Astrocyte of the hippocampus (primary cell): ENCODE results near the gene RHOBTB3.
A peak's percentile ranks its signal among the peaks of the same experiment; 100 is the strongest.
"Not testable (repeated sequence)": the region's sequence is repeated elsewhere in the genome, so short reads cannot be mapped to it uniquely, and the experiment has no call there.

Experiments used
- DNase-seq: peaks from one replicate; pipeline ENCODE4 v3.0.0; 2011; ENCODE audit warnings: low read depth, low spot score

RHOBTB3 gene

DNA sequence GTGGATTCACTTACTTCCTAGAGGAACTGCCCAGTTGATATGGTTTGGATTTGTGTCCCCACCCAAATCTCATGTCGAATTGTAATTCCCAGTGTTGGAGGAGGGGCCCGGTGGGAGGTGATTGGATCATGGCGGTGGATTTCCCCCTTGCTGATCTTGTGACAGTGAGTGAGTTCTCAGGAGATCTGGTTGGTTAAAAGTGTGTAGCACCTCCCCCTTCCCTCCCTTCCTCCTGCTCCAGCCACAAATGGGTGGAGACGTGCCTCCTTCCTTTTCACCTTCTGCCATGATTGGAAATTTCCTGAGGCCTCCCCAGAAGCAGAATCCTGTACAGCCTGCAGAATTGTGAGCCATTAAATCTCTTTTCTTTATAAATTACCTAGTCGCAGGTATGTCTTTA lies 17.9 kb upstream of the RHOBTB3 start:
- not testable (repeated sequence) for DNase-seq

DNA sequence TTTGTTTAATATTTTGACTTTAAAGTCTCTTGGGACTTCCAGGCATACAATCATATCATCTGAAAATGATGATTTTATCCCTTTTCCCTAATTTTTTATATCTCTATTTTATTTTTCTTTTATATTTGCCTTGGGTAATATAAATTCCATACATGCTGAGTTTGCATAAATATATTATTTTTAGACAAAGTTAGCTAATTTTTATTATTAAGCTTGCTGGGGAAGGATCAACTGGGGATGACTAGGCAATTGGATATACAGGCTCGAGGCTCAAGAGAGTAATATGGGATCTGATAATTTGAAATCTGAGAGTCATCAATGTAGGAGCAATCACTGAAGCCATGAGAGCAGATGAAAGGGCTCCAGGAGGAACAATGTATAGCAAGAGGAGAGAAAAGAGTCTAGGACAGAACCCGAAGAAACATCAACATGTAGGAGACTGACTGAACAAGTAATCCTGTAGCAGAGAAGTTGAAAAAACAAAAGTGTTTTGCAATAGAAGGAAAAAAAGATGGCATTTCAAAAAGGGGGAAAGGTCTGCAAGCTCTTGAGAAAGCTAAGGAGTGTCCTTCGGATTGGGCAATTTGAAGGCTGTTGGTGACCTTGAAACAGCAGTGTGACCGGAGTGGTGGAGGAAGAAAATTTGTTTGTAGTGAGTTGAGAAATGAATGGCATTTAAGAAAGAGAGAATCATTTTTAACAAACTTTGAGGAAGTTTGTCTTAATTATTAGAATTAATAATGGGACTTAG lies 17.0 kb upstream of the RHOBTB3 start:
- DNase-seq = no peak

DNA sequence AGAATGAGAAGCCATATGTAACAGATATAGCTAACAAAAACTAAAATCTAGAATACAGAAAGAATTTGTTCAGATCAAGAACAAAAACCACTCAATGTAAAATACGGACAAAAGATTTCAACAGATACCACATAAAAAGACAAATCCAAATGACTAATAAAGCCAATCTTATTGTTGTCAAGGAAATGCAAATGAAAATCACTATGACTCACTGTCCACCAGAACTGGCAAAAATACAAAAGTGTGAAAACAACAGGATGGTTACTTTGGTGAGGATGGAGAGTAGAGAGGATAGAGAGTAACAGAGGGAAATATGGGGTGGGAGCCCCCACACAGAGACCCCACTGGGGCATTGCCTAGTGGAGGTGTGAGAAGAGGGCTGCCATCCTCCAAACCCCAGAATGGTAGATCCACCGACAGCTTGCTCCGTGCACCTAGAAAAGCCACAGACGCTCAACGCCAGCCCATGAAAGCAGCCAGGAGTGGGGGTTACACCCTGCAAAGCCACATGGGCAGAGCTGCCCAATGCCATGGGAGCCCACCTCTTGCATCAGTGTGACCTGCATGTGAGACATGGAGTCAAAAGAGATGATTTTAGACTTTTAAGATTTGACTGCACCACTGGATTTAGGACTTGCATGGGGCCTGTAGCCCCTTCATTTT lies 15.2 kb upstream of the RHOBTB3 start:
- peak; percentile 83 for DNase-seq

DNA sequence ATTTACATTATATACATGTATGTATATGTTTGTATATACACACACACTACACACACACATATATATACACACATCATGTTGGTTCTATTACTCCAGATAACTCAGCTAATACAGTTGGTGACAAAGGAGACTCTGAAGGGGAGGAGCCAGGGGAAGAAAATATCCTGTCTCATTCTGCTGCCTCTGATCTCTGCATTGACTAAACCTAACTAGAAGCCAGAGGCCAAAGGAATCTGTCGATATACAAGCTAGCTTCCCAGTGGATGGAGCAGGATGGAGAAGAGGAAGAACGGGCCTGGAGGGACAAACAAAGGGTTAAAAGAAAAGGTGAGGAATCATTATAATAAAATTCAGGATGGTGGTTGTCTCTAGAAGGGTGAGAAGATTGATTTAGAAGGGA lies 13.7 kb upstream of the RHOBTB3 start:
- DNase-seq = no peak

DNA sequence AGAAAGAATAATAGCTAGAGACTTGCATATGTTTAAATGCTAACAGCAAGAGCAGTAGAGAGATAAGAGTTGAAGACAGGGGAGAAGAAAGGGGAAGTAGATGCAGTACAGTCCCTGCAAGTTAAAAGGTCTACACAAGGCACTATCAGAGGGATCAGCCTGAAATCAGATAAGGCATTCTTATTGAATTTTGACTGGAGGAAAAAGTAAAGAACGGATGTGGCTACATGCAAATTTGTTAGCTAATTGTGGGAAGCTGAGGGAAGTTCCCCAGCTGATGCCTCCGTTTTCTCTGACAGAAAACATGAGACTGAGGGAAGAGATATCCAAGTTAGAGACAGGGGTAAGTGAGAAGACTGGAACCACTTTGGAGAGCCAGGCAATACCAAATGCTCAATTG lies 12.9 kb upstream of the RHOBTB3 start:
- no peak for DNase-seq

DNA sequence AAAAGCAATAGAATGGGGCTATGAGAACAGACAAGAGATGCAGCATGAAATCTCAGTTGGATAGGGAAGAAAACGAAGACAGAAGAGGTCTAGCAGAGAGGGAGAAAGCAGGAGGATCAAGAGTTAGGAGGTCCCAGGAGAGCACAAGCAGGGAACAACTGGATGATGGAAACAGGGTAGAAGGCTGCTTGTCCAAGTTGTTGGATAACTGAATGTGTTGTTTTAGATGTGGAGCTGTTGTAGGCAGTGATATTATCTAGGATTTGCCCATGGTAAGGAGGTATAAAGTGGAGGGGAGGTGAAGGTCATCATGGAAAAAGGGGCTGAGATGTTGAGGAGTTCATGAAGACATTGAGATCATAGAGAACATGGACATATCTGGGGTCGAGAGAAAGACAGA lies 12.4 kb upstream of the RHOBTB3 start:
- DNase-seq = no peak

DNA sequence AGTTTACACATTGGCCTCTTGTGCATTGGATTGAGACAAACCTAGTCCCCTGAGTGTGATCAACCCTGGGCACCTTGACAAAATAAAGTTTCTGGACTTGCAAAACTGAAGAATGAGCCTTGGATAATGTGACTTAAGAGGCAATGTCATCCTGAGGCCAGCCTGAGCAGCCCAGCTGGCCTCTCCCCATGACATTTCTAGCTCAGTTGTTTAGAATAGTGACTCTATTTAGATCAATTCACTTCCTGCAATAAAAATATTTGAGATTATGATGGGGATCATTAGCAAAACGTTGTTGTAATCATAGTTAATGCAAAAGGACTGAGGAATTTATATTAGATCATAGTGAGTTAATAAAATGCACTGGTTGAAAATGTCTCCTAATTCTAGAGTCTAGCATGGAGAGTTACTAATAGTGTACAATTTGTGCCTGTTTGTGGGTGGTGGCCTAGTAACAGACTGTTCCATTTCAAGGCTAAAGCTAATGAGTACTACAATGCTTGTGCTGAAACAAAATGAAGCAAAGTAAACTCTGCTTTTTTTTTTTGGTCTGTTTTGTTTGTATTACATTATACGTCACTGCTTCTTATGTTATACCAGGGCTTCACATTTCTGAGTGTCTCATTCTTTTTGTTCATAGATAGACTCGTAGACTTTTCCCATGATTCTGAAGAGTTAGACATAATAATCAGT lies 10.9 kb upstream of the RHOBTB3 start:
- no peak for DNase-seq

DNA sequence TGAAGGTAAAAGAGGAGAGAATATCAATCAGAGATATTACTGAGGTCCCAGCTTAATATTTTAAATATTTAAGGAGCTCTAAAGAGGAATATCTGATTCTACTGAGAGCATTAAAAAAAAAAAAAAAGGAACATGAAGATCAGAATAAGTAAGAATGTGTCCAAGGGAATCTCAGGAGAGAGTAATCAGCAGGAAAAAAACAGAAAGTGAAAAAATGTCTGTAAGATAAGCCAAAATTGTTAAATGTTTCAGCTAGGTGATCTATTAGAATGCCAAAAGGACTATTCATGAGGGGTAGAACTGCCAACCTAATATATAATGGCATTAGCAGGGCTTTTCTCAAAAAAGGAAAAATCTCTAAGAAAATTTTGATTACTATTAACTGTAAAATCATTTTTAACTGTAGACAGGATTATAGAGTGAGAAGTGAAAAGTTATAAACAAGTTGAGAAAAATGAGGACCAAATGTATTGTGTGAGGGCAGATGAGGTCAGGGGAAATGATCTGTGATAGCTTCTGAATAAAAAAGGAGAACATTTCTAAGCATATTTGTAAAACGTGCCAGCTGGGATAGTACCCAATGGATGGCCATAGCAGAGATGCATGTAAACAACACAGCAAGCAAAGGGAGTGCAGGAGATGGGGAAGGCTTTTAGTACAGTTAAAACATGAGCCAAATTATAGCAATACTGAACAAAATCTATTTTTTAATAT lies 9.4 kb upstream of the RHOBTB3 start:
- DNase-seq = no peak

DNA sequence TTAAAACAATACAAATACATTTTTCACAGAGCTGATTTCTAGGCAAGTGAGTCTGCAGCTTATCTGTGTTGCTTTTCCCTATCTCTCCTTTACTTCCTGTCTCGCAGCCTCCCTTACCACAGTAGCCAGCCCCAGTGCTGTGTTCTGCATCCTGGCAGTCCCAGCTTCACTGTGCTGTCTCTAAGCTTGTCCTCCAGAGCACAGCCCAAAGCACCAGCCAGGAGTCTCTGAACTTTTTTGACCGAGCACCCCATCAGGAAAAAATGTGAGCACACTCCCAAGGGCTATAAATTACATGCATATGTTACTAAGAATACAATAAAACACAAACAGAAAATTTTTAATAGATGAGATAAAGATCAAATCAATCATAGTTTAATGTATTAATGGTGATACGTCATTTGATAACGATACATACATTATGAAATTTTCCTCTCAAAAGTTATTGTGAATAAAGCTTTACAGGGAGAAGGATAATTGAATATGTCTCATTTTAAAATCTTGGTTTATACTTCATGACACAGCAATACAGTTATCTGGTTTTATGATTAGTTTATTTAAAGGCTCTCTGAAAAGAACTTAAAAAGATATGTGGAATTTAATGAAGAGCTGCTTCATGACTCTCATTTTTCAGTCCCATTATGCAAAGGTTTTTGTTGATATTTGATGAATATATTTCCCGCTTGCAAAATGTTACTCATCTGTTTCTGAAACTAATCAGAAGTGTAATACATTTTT lies 7.3 kb upstream of the RHOBTB3 start:
- no peak for DNase-seq

DNA sequence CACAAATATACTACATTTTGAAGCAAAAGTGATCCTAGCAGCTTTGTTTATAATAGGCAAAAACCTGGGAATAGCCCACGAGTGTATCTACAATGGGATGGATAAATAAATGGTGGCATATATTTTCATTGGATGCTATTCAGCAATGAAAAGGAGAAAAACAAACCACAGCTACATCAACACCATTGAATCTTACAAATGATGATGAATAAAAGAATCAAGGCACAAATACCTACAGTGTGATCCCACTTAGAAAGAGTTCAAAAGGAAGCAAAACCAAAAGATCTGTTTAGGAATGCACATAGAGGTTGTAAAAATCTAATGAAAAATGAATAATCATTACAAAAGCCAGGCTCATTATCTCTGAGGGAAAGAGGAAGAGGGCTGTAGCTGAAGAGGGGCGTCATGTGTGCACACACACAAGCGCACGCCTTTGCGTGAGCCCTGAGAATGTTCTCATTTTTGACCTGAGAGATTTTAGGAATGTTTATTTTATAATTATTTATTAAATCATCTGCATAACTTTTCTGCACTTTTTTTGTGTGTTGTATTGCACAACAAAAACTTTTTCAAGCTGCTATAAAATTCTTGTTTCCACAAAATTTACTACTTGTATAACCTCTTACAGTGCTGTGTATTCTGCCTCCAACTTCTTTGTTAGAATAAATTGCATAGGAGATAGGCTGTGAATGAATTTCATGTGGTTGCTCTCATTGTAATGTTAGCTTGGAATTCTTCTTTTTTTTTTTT lies 5.9 kb upstream of the RHOBTB3 start:
- DNase-seq = peak; percentile 66

DNA sequence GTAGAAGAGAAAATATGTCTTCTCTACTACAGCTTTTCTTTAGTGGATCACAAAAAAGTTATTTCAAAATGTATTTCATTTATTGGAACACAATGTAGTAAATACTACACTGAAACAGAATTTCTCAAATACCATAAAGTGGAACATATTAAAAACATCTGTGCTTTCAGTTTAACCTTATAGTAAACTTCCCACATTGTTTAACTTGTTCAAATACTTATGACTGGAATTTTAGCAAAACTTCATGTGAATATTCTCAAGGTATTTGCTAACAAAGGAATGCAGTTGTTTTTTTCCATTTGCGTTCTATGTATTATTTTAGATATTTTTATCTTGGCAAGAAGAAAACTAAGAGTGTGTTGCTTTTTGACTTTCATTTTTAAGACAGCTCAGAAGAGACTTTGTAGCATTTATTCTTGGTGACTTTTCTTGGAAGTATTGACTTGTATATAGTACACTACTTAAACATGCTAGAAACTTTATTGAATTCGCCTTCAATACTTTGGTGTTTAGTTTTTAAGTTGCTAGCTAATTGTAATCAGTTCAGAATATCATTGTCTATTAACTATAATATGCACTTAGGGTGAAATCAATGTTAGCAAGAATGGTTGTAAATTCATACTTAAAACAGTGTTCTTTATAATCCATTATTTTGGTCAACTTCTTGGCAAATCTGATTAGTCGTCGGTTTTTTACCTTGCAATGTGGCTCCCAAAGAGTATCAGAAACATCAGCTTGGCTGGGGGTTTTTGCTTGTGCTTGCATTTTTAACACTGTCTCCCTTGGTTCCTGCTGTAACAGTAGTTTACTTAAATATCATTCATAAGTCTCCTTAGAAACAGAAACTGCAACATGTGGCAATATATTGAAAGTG lies 5.0 kb upstream of the RHOBTB3 start:
- DNase-seq = no peak

DNA sequence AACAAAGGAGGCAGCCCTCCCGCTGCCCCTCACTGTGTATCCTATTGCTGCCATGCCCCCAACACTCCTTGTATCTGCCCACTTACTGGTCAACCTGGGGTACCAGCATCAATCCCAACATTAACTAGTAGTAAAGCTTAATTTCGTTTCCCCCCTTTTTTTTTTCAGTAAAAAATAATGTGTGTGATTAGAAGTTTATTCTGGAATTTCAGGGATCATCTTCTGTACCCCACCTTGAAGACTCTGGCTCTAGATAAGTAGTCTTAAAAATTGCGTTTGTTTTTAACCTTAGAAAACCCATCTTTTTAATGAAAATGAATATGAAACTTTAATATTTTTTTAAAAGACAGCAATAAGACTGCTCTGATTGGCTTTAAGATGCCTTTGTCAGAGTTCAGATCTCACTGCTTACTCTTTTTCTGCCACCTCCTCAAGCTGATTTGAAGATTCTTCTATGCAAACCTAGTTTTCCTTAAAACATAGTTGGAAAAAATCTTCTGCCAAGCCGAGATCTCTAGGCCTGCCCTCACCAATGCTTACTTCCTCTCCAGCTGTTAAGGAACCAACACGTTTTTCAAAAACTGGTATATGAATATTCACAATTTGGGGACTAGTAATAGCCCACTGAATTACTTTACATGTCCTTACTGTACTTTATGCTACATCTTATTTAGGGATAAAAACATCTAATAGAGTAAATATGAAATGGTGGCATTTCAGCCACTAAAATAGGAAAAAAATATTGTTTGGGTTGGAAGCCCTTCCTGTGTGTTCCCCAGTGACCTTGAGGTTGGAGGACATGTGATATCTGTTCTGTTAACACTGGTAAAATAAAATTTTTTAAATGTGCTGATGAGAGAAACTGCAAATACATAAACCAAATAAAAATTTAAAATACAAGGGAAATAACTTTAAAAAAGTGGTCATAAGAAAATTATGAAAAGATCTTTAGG lies 4.0 kb upstream of the RHOBTB3 start:
- DNase-seq = no peak

DNA sequence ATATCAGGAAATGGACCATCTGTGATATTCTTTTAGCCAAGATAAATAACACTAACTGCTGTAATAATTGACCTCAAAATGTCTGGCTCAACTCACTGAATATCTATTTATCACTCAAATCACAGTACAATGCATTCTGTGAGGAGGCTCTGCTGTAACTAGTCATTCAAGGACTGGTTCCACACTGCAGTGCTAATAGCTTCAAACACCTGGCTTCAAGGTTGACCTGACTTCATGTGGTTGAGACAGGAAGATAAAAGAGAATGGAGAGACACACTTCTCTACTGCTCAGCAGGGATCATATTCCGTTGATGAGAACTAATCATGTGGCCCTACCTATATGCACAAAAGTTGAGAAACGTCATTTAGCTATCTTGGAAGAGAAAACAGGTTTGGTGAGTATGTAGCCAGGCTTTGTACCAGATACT lies 3.4 kb upstream of the RHOBTB3 start:
- DNase-seq = no peak

DNA sequence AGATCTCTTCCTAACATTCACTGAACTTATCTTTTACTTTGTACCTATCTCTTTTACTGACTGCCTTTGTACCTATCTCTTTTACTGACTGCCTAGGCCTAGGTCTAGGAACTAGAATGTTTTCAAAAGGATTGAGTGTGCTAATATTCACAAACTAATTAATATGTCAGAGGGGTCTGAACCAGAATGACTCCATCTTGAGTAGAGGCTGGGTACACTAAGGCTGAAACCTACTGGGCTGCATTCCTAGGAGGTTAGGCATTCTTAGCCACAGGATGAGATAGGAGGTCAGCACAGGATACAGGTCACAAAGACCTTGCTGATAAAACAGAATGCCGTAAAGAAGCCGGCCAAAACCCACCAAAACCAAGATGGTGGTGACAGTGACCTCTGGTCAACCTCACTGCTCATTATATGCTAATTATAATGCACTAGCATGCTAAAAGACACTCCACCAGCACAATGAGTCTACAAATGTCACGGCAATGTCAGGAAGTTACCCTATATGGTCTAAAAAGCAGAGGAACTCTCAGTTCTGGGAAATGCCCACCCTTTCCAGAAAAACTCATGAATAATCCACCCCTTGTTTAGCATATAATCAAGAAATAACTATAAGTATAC lies 2.5 kb upstream of the RHOBTB3 start:
- peak; percentile 84 for DNase-seq

DNA sequence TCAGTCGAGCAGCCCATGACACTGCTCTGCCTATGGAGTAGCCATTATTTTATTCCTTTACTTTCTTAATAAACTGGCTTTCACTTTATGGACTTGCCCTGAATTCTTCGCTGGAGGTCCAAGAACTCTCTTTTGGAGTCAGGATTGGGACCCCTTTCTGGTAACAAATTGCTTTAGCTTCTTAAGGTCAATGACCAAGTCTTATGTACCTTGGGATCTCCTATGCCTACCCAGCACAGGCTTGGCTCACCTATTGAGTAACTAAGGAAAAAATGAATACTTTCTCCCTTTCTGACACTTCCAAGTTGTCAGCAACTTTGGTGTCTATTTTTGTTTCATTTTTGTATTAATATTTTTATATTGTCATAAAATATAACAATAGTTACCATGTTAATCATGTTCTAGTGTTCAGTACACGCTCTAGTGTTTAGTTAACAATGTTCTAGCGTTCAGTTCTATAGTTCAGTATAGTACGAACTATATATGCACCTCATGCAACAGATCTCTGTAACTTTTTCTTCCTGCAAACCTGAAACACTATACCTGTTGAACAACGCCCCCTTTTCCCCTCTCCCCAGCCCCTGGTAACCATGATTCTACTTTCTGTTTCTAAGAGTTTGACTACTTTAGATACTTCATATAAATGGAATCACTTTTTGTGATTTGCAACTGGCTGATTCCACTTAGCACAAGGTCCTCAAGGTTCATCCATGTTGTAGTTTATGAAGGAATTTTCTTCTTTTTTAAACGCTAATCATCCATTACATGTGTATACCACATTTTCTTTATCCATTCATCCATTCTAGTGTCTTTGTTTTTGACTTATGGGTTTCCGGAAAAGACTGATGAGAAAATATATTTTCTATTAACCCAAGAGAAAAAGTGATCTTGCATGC lies 1.8 kb upstream of the RHOBTB3 start:
- no peak for DNase-seq

DNA sequence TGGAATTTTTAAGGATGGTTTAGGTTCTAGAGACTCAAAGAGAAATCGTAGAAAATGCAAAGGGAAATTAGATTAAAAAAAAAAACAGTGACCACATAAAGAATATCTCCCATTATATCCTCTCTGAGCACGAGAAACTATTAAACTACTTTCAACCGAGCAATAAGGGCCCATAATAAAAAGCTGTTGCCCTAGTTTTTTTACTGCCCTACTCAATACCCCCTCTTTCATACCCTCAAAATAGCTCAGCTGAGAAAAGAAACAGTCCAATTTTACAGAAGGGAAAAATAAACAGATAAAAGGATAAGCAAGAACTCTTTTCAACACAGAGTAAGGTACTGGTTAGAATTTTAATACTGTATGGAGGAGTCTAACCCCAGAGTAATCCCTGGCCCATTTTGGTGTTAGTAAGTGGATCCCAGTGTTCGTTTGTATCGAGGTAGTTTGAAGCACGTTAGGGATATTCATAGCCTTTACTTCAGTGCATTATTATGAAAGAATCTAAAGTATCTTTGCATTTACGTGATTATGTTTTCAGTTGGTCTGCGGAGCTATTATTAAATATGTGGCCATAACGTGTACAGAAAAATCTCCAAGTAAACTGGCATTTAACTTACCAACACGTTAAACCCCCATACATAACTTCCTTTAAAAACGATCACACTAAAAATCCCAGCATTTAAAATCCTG lies 980 bp upstream of the RHOBTB3 start:
- no peak for DNase-seq
